ENCODE data around the gene RBPMS2.

RBPMS2 gene

DNA sequence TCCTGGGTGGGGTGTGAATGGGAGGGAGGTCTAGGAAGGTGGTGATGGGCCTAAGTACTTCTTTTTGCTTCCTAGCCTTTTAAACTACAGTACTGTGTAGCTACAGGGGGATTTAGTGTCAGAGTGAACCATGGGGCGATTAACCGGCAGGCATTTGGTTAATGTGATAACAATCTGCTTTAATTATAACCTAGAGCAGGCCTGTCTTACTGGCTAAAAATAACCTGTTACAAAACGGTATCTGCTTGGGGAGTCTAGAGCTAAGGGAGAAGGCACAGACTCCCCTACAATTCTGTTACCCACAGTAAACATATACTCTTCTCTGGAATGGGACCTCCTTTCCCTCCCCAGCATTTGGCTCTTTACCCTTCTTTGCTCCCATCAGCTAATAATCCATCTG is 85.4 kb downstream of the RBPMS2 start:
- DNase-seq (ENCODE audit: low read depth) = no peak
- H3K4me3 ChIP-seq (ENCODE audit: low read depth, low read length) = no peak overlapping the region
- TF ChIP-seq, protein P1, sequence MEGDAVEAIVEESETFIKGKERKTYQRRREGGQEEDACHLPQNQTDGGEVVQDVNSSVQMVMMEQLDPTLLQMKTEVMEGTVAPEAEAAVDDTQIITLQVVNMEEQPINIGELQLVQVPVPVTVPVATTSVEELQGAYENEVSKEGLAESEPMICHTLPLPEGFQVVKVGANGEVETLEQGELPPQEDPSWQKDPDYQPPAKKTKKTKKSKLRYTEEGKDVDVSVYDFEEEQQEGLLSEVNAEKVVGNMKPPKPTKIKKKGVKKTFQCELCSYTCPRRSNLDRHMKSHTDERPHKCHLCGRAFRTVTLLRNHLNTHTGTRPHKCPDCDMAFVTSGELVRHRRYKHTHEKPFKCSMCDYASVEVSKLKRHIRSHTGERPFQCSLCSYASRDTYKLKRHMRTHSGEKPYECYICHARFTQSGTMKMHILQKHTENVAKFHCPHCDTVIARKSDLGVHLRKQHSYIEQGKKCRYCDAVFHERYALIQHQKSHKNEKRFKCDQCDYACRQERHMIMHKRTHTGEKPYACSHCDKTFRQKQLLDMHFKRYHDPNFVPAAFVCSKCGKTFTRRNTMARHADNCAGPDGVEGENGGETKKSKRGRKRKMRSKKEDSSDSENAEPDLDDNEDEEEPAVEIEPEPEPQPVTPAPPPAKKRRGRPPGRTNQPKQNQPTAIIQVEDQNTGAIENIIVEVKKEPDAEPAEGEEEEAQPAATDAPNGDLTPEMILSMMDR (IDR thresholded peaks at IDR 0.05; ENCODE audit: control insufficient read depth, extremely low read depth, insufficient read depth) = no peak

All from LNCaP clone FGC (cell line).